Measurements from ENCODE around the gene SMS.

The SMS gene

DNA sequence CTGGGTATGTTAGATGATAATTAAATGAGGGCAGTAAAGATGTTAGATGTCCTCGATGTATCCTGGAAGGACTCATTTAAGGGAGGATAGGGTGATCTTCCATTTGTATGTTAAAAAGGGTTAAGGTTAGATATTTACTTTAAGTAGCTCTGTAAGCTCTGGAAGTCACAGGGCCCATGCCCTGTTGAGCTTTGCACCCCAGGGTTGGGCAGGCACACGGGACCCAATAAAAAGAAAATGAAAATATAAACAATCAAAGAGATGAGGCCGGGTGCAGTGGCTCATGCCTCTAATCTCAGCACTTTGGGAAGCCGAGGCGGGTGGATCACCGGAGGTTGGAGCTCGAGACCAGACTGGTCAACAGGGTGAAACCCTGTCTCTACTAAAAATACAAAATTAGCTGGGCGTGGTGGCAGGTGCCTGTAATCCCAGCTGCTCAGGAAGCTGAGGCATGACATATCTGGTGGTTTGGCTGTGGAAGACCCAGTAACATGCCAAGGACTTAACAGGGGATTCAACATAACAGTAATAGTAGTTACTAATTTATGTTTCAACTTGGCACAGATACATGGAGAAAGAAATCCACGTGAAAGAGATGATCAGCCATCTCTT is 74.7 kb downstream of the SMS start:
- Histone ChIP-seq H3K27ac (ENCODE audit: low read length) (no peak overlapping the region), H3K27me3 (ENCODE audit: low read depth, low read length) (no peaks in the 10 kb centered on the region), H3K4me3 (ENCODE audit: low read depth in 1 of 2, low read length in 2 of 2) (no peak overlapping the region), H3K36me3 (ENCODE audit: control insufficient read depth in 1 of 2, insufficient read depth in 2 of 2, low read length in 2 of 2) (no peaks in the 10 kb centered on the region), H3K4me1 (ENCODE audit: control insufficient read depth in 1 of 2, insufficient read depth in 2 of 2, low read length in 2 of 2) (no peaks in the 10 kb centered on the region), H3K9me3 (ENCODE audit: control insufficient read depth in 1 of 2, low read length in 2 of 2) (no peaks in the 10 kb centered on the region)

DNA sequence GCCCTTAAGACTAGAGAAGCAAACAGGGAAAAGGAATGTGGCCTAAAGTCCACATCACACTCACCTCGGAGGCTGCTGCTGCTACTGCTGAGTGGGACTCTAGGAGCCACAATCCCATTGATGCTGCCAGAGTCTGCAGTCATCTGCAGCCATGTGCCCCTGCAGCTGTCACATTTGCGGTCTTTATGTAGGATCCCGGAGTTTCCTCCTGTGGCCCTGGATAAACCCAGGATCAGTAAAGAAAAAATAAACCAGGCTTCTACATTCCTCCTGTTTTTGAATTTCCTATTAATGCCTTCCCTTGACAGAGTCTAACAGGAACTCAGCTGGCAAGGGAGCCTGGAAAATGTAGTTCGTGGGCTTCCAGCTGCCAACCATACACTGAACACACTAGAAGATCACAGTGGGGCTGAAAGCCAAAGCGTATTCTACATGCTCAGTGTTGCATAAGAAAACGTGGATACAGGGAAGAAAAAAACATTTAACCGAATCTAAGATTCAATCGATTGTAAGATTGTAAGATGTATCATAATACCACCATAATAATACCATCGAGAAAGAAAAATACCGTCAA is 81.3 kb downstream of the SMS start:
- H3K9me3 ChIP-seq (ENCODE audit: control insufficient read depth in 1 of 2, low read length in 2 of 2) = no peaks in the 10 kb centered on the region
- no peaks in the 10 kb centered on the region for H3K36me3 ChIP-seq (ENCODE audit: control insufficient read depth in 1 of 2, insufficient read depth in 2 of 2, low read length in 2 of 2)
- H3K4me3 ChIP-seq (ENCODE audit: low read depth in 1 of 2, low read length in 2 of 2) = no peak overlapping the region
- H3K27me3 ChIP-seq (ENCODE audit: low read depth, low read length) = no peaks in the 10 kb centered on the region
- H3K27ac ChIP-seq (ENCODE audit: low read length) = no peak overlapping the region
- no peaks in the 10 kb centered on the region for H3K4me1 ChIP-seq (ENCODE audit: control insufficient read depth in 1 of 2, insufficient read depth in 2 of 2, low read length in 2 of 2)

DNA sequence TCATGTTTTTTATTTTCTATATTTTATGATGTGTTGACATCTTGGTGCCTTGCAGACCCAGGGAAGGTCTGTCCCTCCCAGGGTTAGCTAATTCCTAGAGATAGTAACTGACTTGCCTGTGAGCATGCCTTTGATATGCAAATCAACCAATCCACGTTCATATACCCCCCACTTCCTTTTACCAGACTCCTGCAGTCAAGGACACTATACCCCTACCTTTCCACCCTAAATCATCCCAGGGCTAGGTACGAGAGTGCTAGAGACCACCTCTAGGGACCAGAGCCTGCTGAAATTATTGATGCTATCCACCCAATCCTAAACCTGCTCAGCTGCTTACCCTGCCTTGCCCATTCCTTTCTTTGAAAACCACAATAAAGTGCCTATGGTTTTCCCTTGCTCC is 84.1 kb downstream of the SMS start:
- H3K9me3 ChIP-seq (ENCODE audit: control insufficient read depth in 1 of 2, low read length in 2 of 2) = no peaks in the 10 kb centered on the region
- H3K4me1 ChIP-seq (ENCODE audit: control insufficient read depth in 1 of 2, insufficient read depth in 2 of 2, low read length in 2 of 2) = no peaks in the 10 kb centered on the region
- H3K4me3 ChIP-seq (ENCODE audit: low read depth in 1 of 2, low read length in 2 of 2) = no peak overlapping the region
- H3K27ac ChIP-seq (ENCODE audit: low read length) = no peak overlapping the region
- H3K36me3 ChIP-seq (ENCODE audit: control insufficient read depth in 1 of 2, insufficient read depth in 2 of 2, low read length in 2 of 2) = no peaks in the 10 kb centered on the region
- no peaks in the 10 kb centered on the region for H3K27me3 ChIP-seq (ENCODE audit: low read depth, low read length)

DNA sequence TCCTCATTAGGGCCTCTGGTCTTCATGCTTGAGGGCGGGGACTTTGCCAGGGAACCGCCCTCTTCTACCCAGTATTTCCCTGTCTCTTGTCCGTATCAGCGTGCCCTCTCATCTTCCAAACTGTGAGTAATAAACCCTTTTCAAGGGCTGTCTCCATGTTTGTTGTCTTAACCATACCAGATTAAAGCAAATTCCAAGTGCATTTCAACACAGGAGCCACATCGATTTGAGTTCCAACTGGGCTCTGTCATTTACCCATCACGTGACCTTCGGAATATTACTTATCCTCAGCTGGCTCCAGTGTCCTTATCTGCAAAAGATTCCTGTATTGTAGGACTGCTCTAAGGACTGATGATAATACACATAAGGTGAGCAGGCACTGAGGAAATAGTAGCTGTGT is 85.2 kb downstream of the SMS start:
- Histone ChIP-seq H3K4me1 (ENCODE audit: control insufficient read depth in 1 of 2, insufficient read depth in 2 of 2, low read length in 2 of 2) (no peaks in the 10 kb centered on the region), H3K9me3 (ENCODE audit: control insufficient read depth in 1 of 2, low read length in 2 of 2) (no peaks in the 10 kb centered on the region), H3K4me3 (ENCODE audit: low read depth in 1 of 2, low read length in 2 of 2) (no peak overlapping the region), H3K36me3 (ENCODE audit: control insufficient read depth in 1 of 2, insufficient read depth in 2 of 2, low read length in 2 of 2) (no peaks in the 10 kb centered on the region), H3K27me3 (ENCODE audit: low read depth, low read length) (no peaks in the 10 kb centered on the region), H3K27ac (ENCODE audit: low read length) (no peak overlapping the region)

DNA sequence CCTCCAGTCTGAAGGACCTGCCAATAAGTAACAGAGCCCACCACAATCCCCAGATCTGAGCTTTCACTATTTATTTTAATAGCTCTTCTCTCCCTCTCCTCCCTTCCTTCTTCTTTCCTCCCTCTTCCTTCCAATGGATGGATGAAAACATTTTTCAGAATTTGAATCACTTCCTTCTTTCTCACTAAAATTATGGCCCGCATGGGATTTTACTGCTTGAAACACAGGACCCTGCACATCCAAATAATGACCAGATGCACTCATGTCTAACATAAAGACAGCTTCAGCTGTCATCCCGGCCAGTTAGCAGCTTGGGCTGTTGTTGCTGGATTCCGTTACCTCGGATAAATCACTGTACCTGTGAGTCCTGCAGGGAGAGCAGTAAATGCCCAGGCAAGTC is 86.2 kb downstream of the SMS start:
- Histone ChIP-seq H3K36me3 (ENCODE audit: control insufficient read depth in 1 of 2, insufficient read depth in 2 of 2, low read length in 2 of 2) (no peaks in the 10 kb centered on the region), H3K27ac (ENCODE audit: low read length) (no peak overlapping the region), H3K9me3 (ENCODE audit: control insufficient read depth in 1 of 2, low read length in 2 of 2) (no peaks in the 10 kb centered on the region), H3K4me3 (ENCODE audit: low read depth in 1 of 2, low read length in 2 of 2) (no peak overlapping the region), H3K27me3 (ENCODE audit: low read depth, low read length) (no peaks in the 10 kb centered on the region), H3K4me1 (ENCODE audit: control insufficient read depth in 1 of 2, insufficient read depth in 2 of 2, low read length in 2 of 2) (no peaks in the 10 kb centered on the region)

DNA sequence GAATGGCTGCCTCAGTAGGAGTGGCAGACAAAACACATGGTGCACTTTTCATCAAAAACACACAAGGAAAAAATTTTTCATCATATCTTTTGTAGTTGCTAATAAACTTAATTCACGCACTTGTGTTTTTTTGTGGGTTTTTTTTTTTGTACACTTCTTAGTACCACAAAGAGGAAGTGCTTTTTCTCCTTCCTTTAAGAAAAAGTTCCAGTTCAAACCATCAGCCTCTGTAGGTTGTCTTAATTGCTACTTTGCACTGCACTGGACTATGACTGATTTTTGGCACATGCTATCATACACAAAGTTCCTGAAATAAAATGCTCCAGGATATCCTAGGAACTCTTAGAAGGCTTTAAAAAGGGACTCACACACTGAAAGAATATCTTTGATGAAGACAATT is 91.6 kb downstream of the SMS start, which contains the start of gene PHEX:
TSS of gene PHEX (plus strand) at position 242 of the 400 bp plus-strand sequence. CDS start 681 bp downstream, outside the sequence.
- Histone ChIP-seq H3K4me3 (ENCODE audit: low read depth in 1 of 2, low read length in 2 of 2) (no peak within 1 kb of the TSS), H3K27ac (ENCODE audit: low read length) (no peak within 1 kb of the TSS), H3K4me1 (ENCODE audit: control insufficient read depth in 1 of 2, insufficient read depth in 2 of 2, low read length in 2 of 2) (no peaks in the 10 kb centered on the region), H3K27me3 (ENCODE audit: low read depth, low read length) (no peaks in the 10 kb centered on the region), H3K9me3 (ENCODE audit: control insufficient read depth in 1 of 2, low read length in 2 of 2) (no peaks in the 10 kb centered on the region), H3K36me3 (ENCODE audit: control insufficient read depth in 1 of 2, insufficient read depth in 2 of 2, low read length in 2 of 2) (no peaks in the 10 kb centered on the region)

DNA sequence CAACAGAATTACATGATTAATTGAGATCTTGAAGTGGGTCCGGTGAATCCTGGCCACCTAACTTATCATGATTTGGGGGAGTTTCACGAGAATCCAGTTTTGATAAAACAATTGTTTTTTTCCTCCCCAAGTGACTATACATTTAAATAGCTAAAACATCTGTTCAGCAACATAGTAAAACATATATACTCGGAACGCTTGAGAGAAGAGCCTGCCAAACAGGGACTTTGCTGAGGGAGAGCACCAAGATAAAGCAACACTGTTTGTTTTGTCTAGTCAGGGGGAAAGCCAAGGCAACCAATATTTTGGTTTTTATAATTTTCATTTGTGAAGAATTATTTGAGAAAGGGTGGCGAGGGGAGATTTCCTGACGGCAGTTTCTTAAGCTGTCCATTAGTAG is 92.0 kb downstream of the SMS start:
- no peaks in the 10 kb centered on the region for H3K9me3 ChIP-seq (ENCODE audit: control insufficient read depth in 1 of 2, low read length in 2 of 2)
- no peaks in the 10 kb centered on the region for H3K36me3 ChIP-seq (ENCODE audit: control insufficient read depth in 1 of 2, insufficient read depth in 2 of 2, low read length in 2 of 2)
- no peaks in the 10 kb centered on the region for H3K4me1 ChIP-seq (ENCODE audit: control insufficient read depth in 1 of 2, insufficient read depth in 2 of 2, low read length in 2 of 2)
- H3K27me3 ChIP-seq (ENCODE audit: low read depth, low read length) = no peaks in the 10 kb centered on the region
- no peak overlapping the region for H3K27ac ChIP-seq (ENCODE audit: low read length)
- no peak overlapping the region for H3K4me3 ChIP-seq (ENCODE audit: low read depth in 1 of 2, low read length in 2 of 2)

DNA sequence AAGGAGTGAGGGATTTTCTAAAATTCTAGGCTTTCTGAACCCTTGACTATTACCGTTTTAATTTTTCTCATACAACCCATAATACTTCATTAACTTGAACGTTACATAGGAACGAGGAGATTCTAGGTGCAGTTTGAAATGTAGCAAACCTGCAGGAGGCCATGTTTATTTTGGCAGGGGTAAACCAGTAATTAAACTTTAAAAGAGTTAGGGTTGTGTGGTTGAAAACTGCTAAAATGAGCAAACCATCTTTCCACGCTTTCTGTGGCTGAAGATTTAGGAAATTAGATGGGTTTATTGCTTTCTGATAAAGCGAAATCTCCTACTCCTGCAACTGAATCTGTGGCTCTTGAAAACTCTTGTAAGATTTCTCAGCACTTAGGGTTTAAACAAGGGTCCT is 93.3 kb downstream of the SMS start:
- Histone ChIP-seq H3K36me3 (ENCODE audit: control insufficient read depth in 1 of 2, insufficient read depth in 2 of 2, low read length in 2 of 2) (no peaks in the 10 kb centered on the region), H3K9me3 (ENCODE audit: control insufficient read depth in 1 of 2, low read length in 2 of 2) (no peaks in the 10 kb centered on the region), H3K27me3 (ENCODE audit: low read depth, low read length) (no peaks in the 10 kb centered on the region), H3K4me3 (ENCODE audit: low read depth in 1 of 2, low read length in 2 of 2) (no peak overlapping the region), H3K4me1 (ENCODE audit: control insufficient read depth in 1 of 2, insufficient read depth in 2 of 2, low read length in 2 of 2) (no peaks in the 10 kb centered on the region), H3K27ac (ENCODE audit: low read length) (no peak overlapping the region)

DNA sequence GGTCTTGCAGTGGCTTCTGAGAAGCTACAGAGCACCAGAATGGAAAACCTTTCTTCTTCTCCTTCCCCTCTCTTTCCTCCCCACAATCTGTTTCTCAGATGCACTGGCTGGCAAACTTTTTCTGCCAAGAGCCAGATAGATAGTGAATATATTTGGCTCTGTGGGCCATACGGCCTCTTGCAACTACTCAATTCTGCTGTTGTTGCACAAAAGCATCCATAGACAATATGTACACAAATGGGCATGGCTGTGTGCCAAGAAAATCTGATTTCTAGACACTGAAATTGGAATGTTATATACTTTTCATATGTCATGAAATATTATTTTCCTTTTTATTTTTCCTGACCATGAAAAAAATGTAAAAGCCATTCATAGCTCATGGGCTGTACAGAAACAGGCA is 94.7 kb downstream of the SMS start:
- no peak overlapping the region for H3K4me3 ChIP-seq (ENCODE audit: low read depth in 1 of 2, low read length in 2 of 2)
- H3K4me1 ChIP-seq (ENCODE audit: control insufficient read depth in 1 of 2, insufficient read depth in 2 of 2, low read length in 2 of 2) = no peaks in the 10 kb centered on the region
- H3K27ac ChIP-seq (ENCODE audit: low read length) = no peak overlapping the region
- no peaks in the 10 kb centered on the region for H3K27me3 ChIP-seq (ENCODE audit: low read depth, low read length)
- no peaks in the 10 kb centered on the region for H3K36me3 ChIP-seq (ENCODE audit: control insufficient read depth in 1 of 2, insufficient read depth in 2 of 2, low read length in 2 of 2)
- H3K9me3 ChIP-seq (ENCODE audit: control insufficient read depth in 1 of 2, low read length in 2 of 2) = no peaks in the 10 kb centered on the region

DNA sequence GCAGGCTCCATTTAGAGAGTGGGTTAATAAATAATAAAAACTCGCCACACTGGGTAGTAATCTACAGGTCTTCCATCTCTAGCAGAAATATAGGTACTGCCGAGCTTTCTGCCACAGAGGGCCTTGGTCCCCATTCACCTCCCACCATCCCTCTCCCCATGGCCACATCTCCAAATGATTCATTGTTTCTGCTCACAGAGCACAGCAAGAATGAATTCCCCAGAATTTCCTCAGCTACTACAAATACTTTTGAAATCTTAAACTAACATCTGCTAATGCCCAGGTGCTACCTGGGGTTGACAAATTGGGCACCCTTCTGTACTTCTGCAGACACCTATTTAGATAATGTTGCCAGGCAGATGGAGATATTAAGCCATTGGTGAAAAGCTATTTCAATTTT is 96.7 kb downstream of the SMS start:
- no peak overlapping the region for H3K4me3 ChIP-seq (ENCODE audit: low read depth in 1 of 2, low read length in 2 of 2)
- no peaks in the 10 kb centered on the region for H3K9me3 ChIP-seq (ENCODE audit: control insufficient read depth in 1 of 2, low read length in 2 of 2)
- H3K36me3 ChIP-seq (ENCODE audit: control insufficient read depth in 1 of 2, insufficient read depth in 2 of 2, low read length in 2 of 2) = no peaks in the 10 kb centered on the region
- no peaks in the 10 kb centered on the region for H3K27me3 ChIP-seq (ENCODE audit: low read depth, low read length)
- no peak overlapping the region for H3K27ac ChIP-seq (ENCODE audit: low read length)
- no peaks in the 10 kb centered on the region for H3K4me1 ChIP-seq (ENCODE audit: control insufficient read depth in 1 of 2, insufficient read depth in 2 of 2, low read length in 2 of 2)

DNA sequence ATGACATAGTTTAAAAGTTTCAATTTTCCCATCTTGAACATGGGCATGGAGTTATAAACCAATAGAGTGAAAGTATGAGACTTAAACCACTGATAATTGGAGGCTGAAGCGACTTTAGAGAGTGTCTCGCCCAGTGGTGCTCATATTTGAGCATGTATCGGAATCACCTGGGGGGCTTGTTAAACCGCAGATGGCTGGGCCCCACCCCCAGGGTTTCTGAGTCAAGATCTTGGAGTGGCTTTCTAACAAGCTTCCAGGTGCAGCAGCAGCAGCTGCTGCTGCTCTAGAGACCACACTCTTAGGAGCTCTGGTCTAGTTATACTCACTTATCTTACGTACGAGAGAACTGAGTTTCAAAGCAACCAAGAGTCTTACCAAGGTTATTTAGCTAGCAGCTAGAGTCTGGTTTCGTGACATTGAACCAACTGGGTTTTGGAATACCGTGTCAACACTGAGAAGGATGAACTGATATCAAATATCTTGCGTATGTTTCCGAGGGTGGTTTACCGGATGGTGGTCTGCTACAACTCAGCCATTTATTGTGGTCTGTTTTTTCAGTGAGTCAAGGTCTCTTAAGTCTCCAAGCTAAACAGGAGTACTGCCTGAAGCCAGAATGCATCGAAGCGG is 97.5 kb downstream of the SMS start:
- Histone ChIP-seq H3K27me3 (ENCODE audit: low read depth, low read length) (no peaks in the 10 kb centered on the region), H3K9me3 (ENCODE audit: control insufficient read depth in 1 of 2, low read length in 2 of 2) (no peaks in the 10 kb centered on the region), H3K4me3 (ENCODE audit: low read depth in 1 of 2, low read length in 2 of 2) (no peak overlapping the region), H3K27ac (ENCODE audit: low read length) (no peak overlapping the region), H3K4me1 (ENCODE audit: control insufficient read depth in 1 of 2, insufficient read depth in 2 of 2, low read length in 2 of 2) (no peaks in the 10 kb centered on the region), H3K36me3 (ENCODE audit: control insufficient read depth in 1 of 2, insufficient read depth in 2 of 2, low read length in 2 of 2) (no peaks in the 10 kb centered on the region)

DNA sequence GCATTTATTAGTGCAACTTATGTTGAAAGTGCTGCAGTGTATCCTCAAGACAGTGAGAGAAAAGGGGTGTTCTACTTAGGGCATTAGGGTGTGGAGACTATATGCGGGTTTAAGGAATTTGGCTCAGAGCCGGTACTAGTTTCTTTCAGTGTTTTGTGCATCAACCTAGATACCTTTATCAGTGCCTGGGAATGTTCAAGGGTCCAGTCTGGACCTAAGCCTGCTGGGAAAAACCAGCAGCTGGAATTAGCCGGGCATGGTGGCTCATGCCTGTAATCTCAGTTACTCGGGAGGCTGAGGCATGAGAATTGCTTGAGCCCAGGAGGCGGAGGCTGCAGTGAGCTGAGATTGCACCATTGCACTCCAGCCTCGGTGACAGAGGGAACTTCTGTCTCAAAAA is 99.0 kb downstream of the SMS start:
- Histone ChIP-seq H3K27me3 (ENCODE audit: low read depth, low read length) (no peaks in the 10 kb centered on the region), H3K9me3 (ENCODE audit: control insufficient read depth in 1 of 2, low read length in 2 of 2) (no peaks in the 10 kb centered on the region), H3K4me3 (ENCODE audit: low read depth in 1 of 2, low read length in 2 of 2) (no peak overlapping the region), H3K36me3 (ENCODE audit: control insufficient read depth in 1 of 2, insufficient read depth in 2 of 2, low read length in 2 of 2) (no peaks in the 10 kb centered on the region), H3K27ac (ENCODE audit: low read length) (no peak overlapping the region), H3K4me1 (ENCODE audit: control insufficient read depth in 1 of 2, insufficient read depth in 2 of 2, low read length in 2 of 2) (no peaks in the 10 kb centered on the region)
